Progenitor cell of endocrine pancreas (in vitro differentiated cells): ENCODE data around the gene PIH1D2. TPM values are rescaled to one million over a fixed set of nuclear protein-coding genes. Genes with fewer than 3 reads are reported as not detected.

Experiments used
- DNase-seq: peaks from one replicate; pipeline ENCODE4 v3.0.0; 2021; ENCODE audit warnings: low spot score; ENCODE audit not compliant: unreplicated experiment
- H3K27ac Mint-ChIP-seq: 2 replicates; pipeline ENCODE4 v1.8.0; 2021; ENCODE audit warnings: mild to moderate bottlenecking, moderate library complexity, mixed read lengths
- H3K27me3 Mint-ChIP-seq: 2 replicates; pipeline ENCODE4 v1.8.0; 2021; ENCODE audit warnings: mixed read lengths
- H3K36me3 Mint-ChIP-seq: 2 replicates; pipeline ENCODE4 v1.8.0; 2022; ENCODE audit warnings: mixed read lengths; ENCODE audit not compliant: insufficient read depth
- H3K4me1 Mint-ChIP-seq: 2 replicates; pipeline ENCODE4 v1.8.0; 2021; ENCODE audit warnings: low read depth, mixed read lengths
- H3K4me3 Mint-ChIP-seq: 2 replicates; pipeline ENCODE4 v1.8.0; 2021; ENCODE audit warnings: low read depth, mild to moderate bottlenecking, moderate library complexity, mixed read lengths
- H3K9me3 Mint-ChIP-seq: 2 replicates; pipeline ENCODE4 v1.8.0; 2021; ENCODE audit warnings: low read depth, mixed read lengths
- CTCF ChIP-seq: fragments of 200-600 bp; sonication (generic); IDR thresholded peaks from one replicate; pipeline ENCODE4 v1.5.0; 2021; ENCODE audit warnings: antibody characterized with exemption, mild to moderate bottlenecking; ENCODE audit not compliant: unreplicated experiment
- total RNA-seq: library from RNA; stranded (reverse); gene quantifications from 2 replicates; pipeline ENCODE4 v1.2.1, GENCODE V29; 2021

Gene PIH1D2
- total RNA-seq, 1 donor from 2014 or later = 6.2 TPM

DNA sequence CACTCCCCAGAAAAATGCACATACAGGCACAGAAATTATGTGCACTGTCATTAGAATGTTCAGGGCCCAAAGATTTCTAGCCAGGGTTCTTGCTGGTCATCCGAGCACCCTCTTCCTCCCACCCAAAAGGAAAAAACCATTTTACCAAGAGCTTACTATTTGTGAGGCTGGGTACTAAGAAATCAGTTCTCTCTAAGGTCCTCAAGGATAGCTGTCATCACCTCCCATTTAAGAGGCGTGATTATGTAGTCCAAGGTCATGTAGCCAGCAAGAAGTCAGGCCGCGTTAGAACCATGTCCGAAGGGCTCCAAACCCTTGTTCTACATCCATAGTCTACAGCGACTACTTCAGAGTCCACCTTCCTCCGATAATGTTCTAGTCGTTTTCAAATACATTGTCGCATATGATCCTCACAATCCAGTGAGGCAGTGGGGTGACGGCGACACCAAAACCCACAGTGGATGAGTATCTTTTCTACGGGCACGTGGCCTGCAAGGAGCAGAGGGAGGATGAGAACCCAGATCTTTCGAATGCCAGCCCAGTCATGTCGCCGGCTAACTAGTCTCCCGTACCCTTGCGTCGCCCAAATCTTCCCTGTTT is 12.1 kb upstream of the PIH1D2 start:
- DNase-seq = no peak
- Mint-ChIP-seq H3K4me3 (peak overlapping the region; percentile 100), H3K4me1 (peaks cover 31% of the 10 kb centered on the region), H3K27me3 (no peaks in the 10 kb centered on the region), H3K9me3 (no peaks in the 10 kb centered on the region), H3K27ac (peak overlapping the region; percentile 98), H3K36me3 (peaks cover 37% of the 10 kb centered on the region)
- TF ChIP-seq CTCF = no peak

DNA sequence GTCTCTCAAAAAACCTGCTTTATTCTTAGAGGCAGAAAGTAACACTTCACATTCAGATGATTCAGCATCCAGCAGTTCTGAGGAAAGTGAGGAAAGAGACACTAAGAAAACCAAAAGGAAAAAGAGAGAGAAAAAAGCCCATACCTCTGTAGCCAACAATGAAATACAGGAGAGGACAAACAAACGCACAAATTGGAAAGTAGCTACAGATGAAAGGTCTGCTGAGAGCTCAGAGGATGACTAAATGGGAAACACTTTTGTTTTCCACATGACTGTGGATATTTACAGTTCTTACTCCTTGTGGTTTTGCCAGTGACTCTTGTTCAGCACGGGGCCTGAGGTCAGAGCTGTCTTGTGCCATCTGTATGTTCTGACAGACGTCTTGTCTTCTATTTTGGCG is 8.9 kb upstream of the PIH1D2 start:
- H3K27me3 Mint-ChIP-seq = no peaks in the 10 kb centered on the region
- DNase-seq = no peak
- H3K36me3 Mint-ChIP-seq = peaks cover 29% of the 10 kb centered on the region
- TF ChIP-seq CTCF = no peak
- no peaks in the 10 kb centered on the region for H3K9me3 Mint-ChIP-seq
- H3K27ac Mint-ChIP-seq = no peak overlapping the region
- H3K4me3 Mint-ChIP-seq = no peak overlapping the region
- peaks cover 23% of the 10 kb centered on the region for H3K4me1 Mint-ChIP-seq

DNA sequence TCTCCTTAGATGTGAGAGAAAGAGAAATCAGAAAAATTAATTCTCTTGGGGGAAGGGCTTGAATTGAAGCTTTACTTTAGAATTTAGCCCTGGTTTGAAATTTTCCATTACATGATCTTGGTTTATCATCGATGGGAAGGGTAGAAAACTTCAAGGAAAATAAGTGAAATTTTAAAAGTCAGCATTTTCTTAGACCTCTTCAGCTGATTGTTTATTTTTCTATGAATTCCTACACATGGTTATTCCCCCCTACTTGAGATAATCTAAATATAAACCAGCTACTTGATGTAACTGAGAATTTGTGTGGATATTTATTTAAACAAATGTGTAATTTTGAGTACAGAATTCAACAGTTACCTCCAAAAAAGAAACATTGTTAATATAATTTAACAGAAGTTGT is 10.9 kb downstream of the PIH1D2 start:
- no peaks in the 10 kb centered on the region for H3K27me3 Mint-ChIP-seq

DNA sequence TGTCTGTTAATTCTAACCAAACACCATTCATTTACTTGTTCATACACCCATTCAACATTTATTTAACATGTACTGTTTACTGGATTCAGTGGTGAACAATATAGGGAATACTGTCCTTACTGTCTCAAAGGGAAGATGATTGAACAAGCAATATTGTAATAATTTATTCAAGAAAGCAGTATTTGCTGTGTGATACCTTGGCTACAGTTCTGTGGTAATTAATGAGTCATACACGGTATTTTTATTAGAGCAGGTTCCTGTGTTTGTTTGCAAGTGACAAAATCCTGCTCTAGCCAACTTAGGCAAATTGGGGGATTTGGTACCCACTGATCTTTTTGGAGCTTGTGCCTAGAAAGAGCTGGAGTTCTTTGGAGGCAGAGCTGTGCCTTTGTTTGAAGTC is 15.7 kb downstream of the PIH1D2 start:
- no peak overlapping the region for H3K4me3 Mint-ChIP-seq
- no peaks in the 10 kb centered on the region for H3K4me1 Mint-ChIP-seq
- H3K27ac Mint-ChIP-seq = no peak overlapping the region
- no peak for DNase-seq
- H3K9me3 Mint-ChIP-seq = no peaks in the 10 kb centered on the region
- no peaks in the 10 kb centered on the region for H3K27me3 Mint-ChIP-seq
- TF ChIP-seq CTCF = no peak
- H3K36me3 Mint-ChIP-seq = peaks cover 20% of the 10 kb centered on the region

More for the DNA sequence above, 10.9 kb downstream of the PIH1D2 start:
- no peaks in the 10 kb centered on the region for H3K4me1 Mint-ChIP-seq
- no peak for DNase-seq
- H3K27ac Mint-ChIP-seq = no peak overlapping the region
- H3K4me3 Mint-ChIP-seq = no peak overlapping the region
- H3K9me3 Mint-ChIP-seq = no peaks in the 10 kb centered on the region
- TF ChIP-seq CTCF = no peak
- peaks cover 9% of the 10 kb centered on the region for H3K36me3 Mint-ChIP-seq

DNA sequence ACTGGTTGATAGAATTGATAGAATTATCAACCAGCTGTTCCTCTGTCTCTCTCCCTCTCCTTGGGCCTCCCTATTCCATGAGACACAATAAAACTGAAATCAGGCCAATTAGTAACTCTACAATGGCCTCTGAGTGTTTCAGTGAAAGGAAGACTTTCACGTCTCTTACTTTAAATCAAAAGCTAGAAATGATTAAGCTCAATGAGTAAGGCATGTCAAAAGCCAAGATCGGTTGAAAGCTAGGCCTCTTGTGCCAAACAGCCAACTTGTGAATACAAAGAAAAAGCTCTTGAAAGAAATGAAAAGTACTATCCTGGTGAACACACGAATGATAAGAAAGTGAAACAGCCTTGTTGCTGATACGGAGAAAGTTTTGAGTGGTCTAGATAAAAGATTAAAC is 16.6 kb downstream of the PIH1D2 start:
- Mint-ChIP-seq H3K4me3 (no peak overlapping the region), H3K36me3 (peaks cover 15% of the 10 kb centered on the region), H3K9me3 (no peaks in the 10 kb centered on the region), H3K27me3 (no peaks in the 10 kb centered on the region), H3K27ac (no peak overlapping the region), H3K4me1 (no peaks in the 10 kb centered on the region)
- no peak for TF ChIP-seq CTCF
- DNase-seq = no peak
